DOHH2 (cell line): Measurements from ENCODE around the gene RELN.

Experiments
- H3F3A ChIP-seq: fragments of 200-600 bp; sonication (generic), shearing (Covaris generic); 2 replicates; pipeline ENCODE4 v1.6.0; 2016; ENCODE audit warnings: antibody characterized with exemption, mild to moderate bottlenecking; ENCODE audit not compliant: control insufficient read depth, insufficient read depth
- H3K27ac ChIP-seq: fragments of 200-600 bp; sonication (generic); 2 replicates; pipeline ENCODE4 v1.5.1; 2014; ENCODE audit warnings: low read depth, mild to moderate bottlenecking, low read length, moderate library complexity
- H3K27me3 ChIP-seq: fragments of 200-600 bp; sonication (generic); 2 replicates; pipeline ENCODE4 v1.6.1; 2014; ENCODE audit warnings: mild to moderate bottlenecking, low read length, mixed read lengths; ENCODE audit not compliant: control insufficient read depth
- H3K36me3 ChIP-seq: fragments of 200-600 bp; sonication (generic); 2 replicates; pipeline ENCODE4 v1.6.1; 2014; ENCODE audit warnings: mild to moderate bottlenecking, low read length, moderate library complexity, mixed read lengths; ENCODE audit not compliant: control insufficient read depth
- H3K4me1 ChIP-seq: fragments of 200-600 bp; sonication (generic); 2 replicates; pipeline ENCODE4 v1.6.1; 2014; ENCODE audit warnings: mild to moderate bottlenecking, low read length, mixed read lengths; ENCODE audit not compliant: control insufficient read depth
- H3K4me2 ChIP-seq: fragments of 200-600 bp; sonication (generic); 2 replicates; pipeline ENCODE4 v1.6.0; 2014; ENCODE audit warnings: mild to moderate bottlenecking, low read length, moderate library complexity
- H3K4me3 ChIP-seq: fragments of 200-600 bp; sonication (generic); 2 replicates; pipeline ENCODE4 v1.5.1; 2014; ENCODE audit warnings: mild to moderate bottlenecking, low read length, mixed read lengths
- H3K79me2 ChIP-seq: fragments of 200-600 bp; sonication (generic); 2 replicates; pipeline ENCODE4 v1.6.1; 2014; ENCODE audit warnings: mild to moderate bottlenecking, low read length, mixed read lengths; ENCODE audit not compliant: control insufficient read depth
- H3K9me2 ChIP-seq: fragments of 200-600 bp; sonication (generic); replicated peaks from 2 replicates; pipeline ENCODE4 v1.6.1; 2014; ENCODE audit warnings: mild to moderate bottlenecking, low read length, mixed read lengths; ENCODE audit not compliant: control insufficient read depth
- H3K9me3 ChIP-seq: fragments of 200-600 bp; sonication (generic); 2 replicates; pipeline ENCODE4 v1.6.1; 2014; ENCODE audit warnings: antibody characterized with exemption, low read length, mixed read lengths; ENCODE audit not compliant: control insufficient read depth, insufficient read depth
- H4K20me1 ChIP-seq: fragments of 200-600 bp; sonication (generic); 2 replicates; pipeline ENCODE4 v1.6.0; 2014; ENCODE audit warnings: low read depth, mild to moderate bottlenecking, antibody characterized with exemption, low read length, moderate library complexity; ENCODE audit not compliant: control insufficient read depth, insufficient read depth
- CTCF ChIP-seq: fragments of 200-600 bp; sonication (generic); IDR thresholded peaks from one replicate; pipeline ENCODE4 v1.5.1; 2014; ENCODE audit warnings: antibody characterized with exemption, mild to moderate bottlenecking, low read depth, low read length; ENCODE audit not compliant: poor library complexity, severe bottlenecking
- EZH2phosphoT487 ChIP-seq: fragments of 200-600 bp; sonication (generic); IDR thresholded peaks from 2 replicates; pipeline ENCODE4 v1.6.1; 2017; ENCODE audit warnings: borderline replicate concordance, mild to moderate bottlenecking, antibody characterized with exemption, low read length, moderate library complexity, mixed read lengths

RELN gene

GRCh38 chr7:103940382-103941268 lies 48.8 kb downstream of the RELN start:
- H3K9me3 ChIP-seq, result no peaks in the 10 kb centered on the region
- H3K79me2 ChIP-seq, result no peaks in the 10 kb centered on the region
- H3K4me3 ChIP-seq, result no peak overlapping the region
- no peak overlapping the region for H3K27ac ChIP-seq
- no peaks in the 10 kb centered on the region for H3K36me3 ChIP-seq
- H3K4me1 ChIP-seq, result no peaks in the 10 kb centered on the region
- no peak for TF ChIP-seq EZH2phosphoT487
- no peak for TF ChIP-seq CTCF
- no peaks in the 10 kb centered on the region for H3F3A ChIP-seq
- no peaks in the 10 kb centered on the region for H3K27me3 ChIP-seq
- H3K9me2 ChIP-seq, result no peaks in the 10 kb centered on the region
- no peak overlapping the region for H3K4me2 ChIP-seq
- no peaks in the 10 kb centered on the region for H4K20me1 ChIP-seq

GRCh38 chr7:103937680-103938079 lies 51.8 kb downstream of the RELN start:
- H3K4me2 ChIP-seq, result no peak overlapping the region
- no peaks in the 10 kb centered on the region for H3K9me2 ChIP-seq
- H3K27me3 ChIP-seq, result no peaks in the 10 kb centered on the region
- H3F3A ChIP-seq, result no peaks in the 10 kb centered on the region
- TF ChIP-seq CTCF, result no peak
- no peak for TF ChIP-seq EZH2phosphoT487
- H3K36me3 ChIP-seq, result no peaks in the 10 kb centered on the region
- H3K9me3 ChIP-seq, result no peaks in the 10 kb centered on the region
- no peak overlapping the region for H3K4me3 ChIP-seq
- H3K79me2 ChIP-seq, result no peaks in the 10 kb centered on the region
- H3K27ac ChIP-seq, result no peak overlapping the region
- H3K4me1 ChIP-seq, result no peaks in the 10 kb centered on the region
- no peaks in the 10 kb centered on the region for H4K20me1 ChIP-seq

DNA sequence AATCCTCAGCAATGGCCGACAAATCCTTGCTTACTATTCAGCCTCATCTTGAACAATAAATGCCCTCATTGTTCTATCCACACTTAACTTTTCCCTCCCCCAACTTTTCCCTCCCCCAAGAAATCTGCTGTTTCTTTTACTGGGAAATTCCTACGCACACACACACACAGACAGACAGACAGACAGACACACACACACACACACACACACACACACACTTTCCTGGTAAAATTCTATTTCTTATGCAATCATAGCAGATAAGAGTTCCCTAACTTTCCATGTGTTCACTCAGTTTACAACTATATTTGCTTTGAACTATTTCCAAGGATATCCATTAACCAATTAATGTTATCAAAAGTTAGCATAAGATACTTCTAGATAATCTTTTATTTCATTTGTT lies 52.9 kb downstream of the RELN start:
- H3K4me3 ChIP-seq, result no peak overlapping the region
- no peaks in the 10 kb centered on the region for H3F3A ChIP-seq
- no peaks in the 10 kb centered on the region for H3K27me3 ChIP-seq
- no peaks in the 10 kb centered on the region for H3K9me2 ChIP-seq
- no peak overlapping the region for H3K4me2 ChIP-seq
- no peaks in the 10 kb centered on the region for H3K79me2 ChIP-seq
- H3K4me1 ChIP-seq, result no peaks in the 10 kb centered on the region
- H3K36me3 ChIP-seq, result no peaks in the 10 kb centered on the region
- no peaks in the 10 kb centered on the region for H3K9me3 ChIP-seq
- H4K20me1 ChIP-seq, result no peaks in the 10 kb centered on the region
- H3K27ac ChIP-seq, result no peak overlapping the region
- TF ChIP-seq EZH2phosphoT487, result no peak
- TF ChIP-seq CTCF, result no peak
